HepG2 (cell line): ENCODE data around the gene PCIF1. TPM values are rescaled to one million over a fixed set of nuclear protein-coding genes. Genes with fewer than 3 reads are reported as not detected.

Experiments
- JARID2 ChIP-seq: sonication (generic); formaldehyde crosslinking; IDR thresholded peaks from 2 replicates; pipeline ENCODE4 v1.8.1; 2023; ENCODE audit warnings: missing genetic modification reagents, inconsistent platforms; ENCODE audit not compliant: insufficient replicate concordance
- MED8 ChIP-seq: sonication (generic); formaldehyde crosslinking; IDR thresholded peaks from 2 replicates; pipeline ENCODE4 v1.8.1; 2023; ENCODE audit warnings: mild to moderate bottlenecking, missing genetic modification reagents; ENCODE audit not compliant: insufficient replicate concordance
- MYC ChIP-seq: sonication (generic); formaldehyde crosslinking; IDR thresholded peaks from 2 replicates; pipeline ENCODE4 v1.9.0; 2021; ENCODE audit warnings: missing genetic modification reagents, borderline replicate concordance
- SKI ChIP-seq: fragments of 450-650 bp; IDR thresholded peaks from one replicate; pipeline ENCODE4 v1.6.1; 2018; ENCODE audit warnings: mild to moderate bottlenecking; ENCODE audit not compliant: partially characterized antibody
- SP140L ChIP-seq: sonication (generic); formaldehyde crosslinking; IDR thresholded peaks from 2 replicates; pipeline ENCODE4 v1.4.0; 2020; ENCODE audit warnings: missing genetic modification reagents, borderline replicate concordance
- TCF7 ChIP-seq: sonication (generic); IDR thresholded peaks from 2 replicates; pipeline ENCODE4 v1.6.1; 2016; ENCODE audit warnings: antibody characterized with exemption, low read depth
- ZFYVE20 ChIP-seq: sonication (generic); formaldehyde crosslinking; IDR thresholded peaks from 2 replicates; pipeline ENCODE4 v1.8.0; 2023; ENCODE audit warnings: low read depth, mild to moderate bottlenecking, moderate library complexity, missing genetic modification reagents, borderline replicate concordance
- ZNF292 ChIP-seq: sonication (generic); formaldehyde crosslinking; IDR thresholded peaks from 2 replicates; pipeline ENCODE4 v1.8.1; 2022; ENCODE audit warnings: mild to moderate bottlenecking, low read depth, missing genetic modification reagents, borderline replicate concordance
- ZNF672 ChIP-seq: sonication (generic); formaldehyde crosslinking; IDR thresholded peaks from 2 replicates; pipeline ENCODE4 v1.8.1; 2022; ENCODE audit warnings: missing genetic modification reagents
- ZNF75D ChIP-seq: sonication (generic); formaldehyde crosslinking; IDR thresholded peaks from 2 replicates; pipeline ENCODE4 v1.8.1; 2023; ENCODE audit warnings: missing genetic modification reagents, mild to moderate bottlenecking, borderline replicate concordance
- ZNF772 ChIP-seq: sonication (generic); formaldehyde crosslinking; IDR thresholded peaks from 2 replicates; pipeline ENCODE4 v1.5.0; 2020; ENCODE audit warnings: mild to moderate bottlenecking, missing genetic modification reagents
- ZNF781 ChIP-seq: sonication (generic); formaldehyde crosslinking; IDR thresholded peaks from 2 replicates; pipeline ENCODE4 v1.5.1; 2020; ENCODE audit warnings: borderline replicate concordance, mild to moderate bottlenecking, missing genetic modification reagents; ENCODE audit errors: not compliant biosample characterization
- polyA plus RNA-seq, 8 experiments: library from polyadenylated mRNA; depleted of rRNA in 3 of 8; stranded (reverse) in 7 of 8; unstranded in 1 of 8; fragments of >200 nt; fragmentation: Illumina TruSeq in 4 of 8; extraction: Trizol in 4 of 8; gene quantifications; 2 replicates each; pipeline versions ENCODE4 v1.2.1 to v1.2.3, GENCODE V29; 2011 to 2016; ENCODE audit warnings: low read depth in 4 of 8, missing spikeins in 1 of 8, mixed read lengths in 1 of 8; ENCODE audit not compliant: insufficient read depth in 1 of 8
- total RNA-seq, 5 experiments: library from RNA; depleted of rRNA; stranded (reverse); fragments of >200 nt; fragmentation: Illumina TruSeq; extraction: Trizol; gene quantifications; 2 replicates each; pipeline ENCODE4 v1.2.3, GENCODE V29; 2016; ENCODE audit warnings: low read depth in 1 of 5
- TF ChIP-seq, protein P1 (sequence below): sonication (generic); formaldehyde crosslinking; IDR thresholded peaks from 2 replicates; pipeline ENCODE4 v1.5.1; 2020; ENCODE audit warnings: missing genetic modification reagents, mild to moderate bottlenecking, borderline replicate concordance
- TF ChIP-seq, protein P2 (sequence below): IDR thresholded peaks from 2 replicates; pipeline ENCODE4 v1.6.1; 2016
- TF ChIP-seq, protein P3 (sequence below): sonication (generic); formaldehyde crosslinking; IDR thresholded peaks from 2 replicates; pipeline ENCODE4 v1.4.0; 2020; ENCODE audit warnings: missing genetic modification reagents
- TF ChIP-seq, protein P4 (sequence below): sonication (generic); formaldehyde crosslinking; IDR thresholded peaks from 2 replicates; pipeline ENCODE4 v1.4.0; 2020; ENCODE audit warnings: mild to moderate bottlenecking, missing genetic modification reagents, borderline replicate concordance
- TF ChIP-seq, protein P5 (sequence below): sonication (generic); formaldehyde crosslinking; IDR thresholded peaks from 2 replicates; pipeline ENCODE4 v1.4.0; 2020; ENCODE audit warnings: missing genetic modification reagents, mild to moderate bottlenecking, borderline replicate concordance

Gene PCIF1
- total and polyA plus RNA-seq, 2 of the 13 experiments (the other 11 are each of a cell fraction or from before 2014, with no cell fraction given) = 20.9 to 24.4 TPM

DNA sequence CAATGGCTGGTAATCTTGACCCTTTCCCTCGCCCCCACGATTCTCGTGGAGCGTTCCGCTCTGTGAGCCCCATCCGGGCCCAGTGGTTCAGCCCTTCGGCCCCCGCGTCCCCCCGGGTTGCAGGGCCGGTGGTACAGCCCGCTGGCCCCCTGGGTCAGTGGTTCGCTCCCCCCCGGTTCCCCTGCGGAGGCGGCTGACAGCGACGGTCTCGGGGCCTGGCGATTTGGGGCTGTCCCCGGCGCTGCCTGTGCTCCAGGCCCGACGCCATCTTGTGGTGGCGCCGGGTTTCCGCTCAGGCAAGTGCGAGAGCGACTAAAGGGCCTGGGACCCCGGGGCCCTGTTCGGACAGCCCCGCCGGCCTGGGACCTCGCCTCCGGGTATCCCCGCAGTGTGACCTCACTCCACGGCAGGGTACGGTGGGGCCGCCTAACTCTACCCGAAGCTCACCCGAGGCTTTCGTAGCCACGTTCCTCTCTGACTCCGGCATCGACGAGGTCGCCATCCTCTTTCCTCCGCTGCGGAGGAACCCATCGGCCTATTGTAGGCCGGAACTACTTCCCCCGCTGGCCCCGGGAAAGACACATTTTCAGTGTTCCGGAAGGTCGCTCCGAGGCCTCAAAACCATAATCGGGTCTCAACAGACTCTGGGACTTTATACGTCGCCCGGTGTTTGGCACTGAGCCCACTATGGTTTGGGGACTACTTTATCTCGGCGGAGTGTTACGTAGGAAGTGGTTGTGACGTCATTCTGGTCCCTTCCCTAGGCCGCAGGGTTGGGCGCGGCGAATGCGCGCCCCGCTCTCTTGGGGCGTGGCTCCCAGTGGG, 37.4 kb downstream of the PCIF1 start, which contains the start of gene ZNF335 (continued):
- TF ChIP-seq MED8 (peak; percentile 20), SP140L (CRISPR knock-in tag) (peak; percentile 21; the same call in 1 of the 2 replicates), ZNF75D (CRISPR knock-in tag) (peak; percentile 70; the same call in 1 of the 2 replicates), ZNF292 (CRISPR knock-in tag) (peak; percentile 64; the same call in 1 of the 2 replicates), ZNF781 (CRISPR knock-in tag) (peak; percentile 65), JARID2 (CRISPR knock-in tag) (peak; percentile 86), MYC (CRISPR knock-in tag) (peak; percentile 86), TCF7 (no peak; the same call in 1 of the 2 replicates), ZNF772 (CRISPR knock-in tag) (peak; percentile 66), ZFYVE20 (no peak), SKI (peak; percentile 59), ZNF672 (CRISPR knock-in tag) (peak; percentile 68; the same call in 1 of the 2 replicates)
- TF ChIP-seq, protein P1, sequence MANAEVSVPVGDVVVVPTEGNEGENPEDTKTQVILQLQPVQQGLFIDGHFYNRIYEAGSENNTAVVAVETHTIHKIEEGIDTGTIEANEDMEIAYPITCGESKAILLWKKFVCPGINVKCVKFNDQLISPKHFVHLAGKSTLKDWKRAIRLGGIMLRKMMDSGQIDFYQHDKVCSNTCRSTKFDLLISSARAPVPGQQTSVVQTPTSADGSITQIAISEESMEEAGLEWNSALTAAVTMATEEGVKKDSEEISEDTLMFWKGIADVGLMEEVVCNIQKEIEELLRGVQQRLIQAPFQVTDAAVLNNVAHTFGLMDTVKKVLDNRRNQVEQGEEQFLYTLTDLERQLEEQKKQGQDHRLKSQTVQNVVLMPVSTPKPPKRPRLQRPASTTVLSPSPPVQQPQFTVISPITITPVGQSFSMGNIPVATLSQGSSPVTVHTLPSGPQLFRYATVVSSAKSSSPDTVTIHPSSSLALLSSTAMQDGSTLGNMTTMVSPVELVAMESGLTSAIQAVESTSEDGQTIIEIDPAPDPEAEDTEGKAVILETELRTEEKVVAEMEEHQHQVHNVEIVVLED (CRISPR knock-in tag) = peak; percentile 89
- TF ChIP-seq, protein P2, sequence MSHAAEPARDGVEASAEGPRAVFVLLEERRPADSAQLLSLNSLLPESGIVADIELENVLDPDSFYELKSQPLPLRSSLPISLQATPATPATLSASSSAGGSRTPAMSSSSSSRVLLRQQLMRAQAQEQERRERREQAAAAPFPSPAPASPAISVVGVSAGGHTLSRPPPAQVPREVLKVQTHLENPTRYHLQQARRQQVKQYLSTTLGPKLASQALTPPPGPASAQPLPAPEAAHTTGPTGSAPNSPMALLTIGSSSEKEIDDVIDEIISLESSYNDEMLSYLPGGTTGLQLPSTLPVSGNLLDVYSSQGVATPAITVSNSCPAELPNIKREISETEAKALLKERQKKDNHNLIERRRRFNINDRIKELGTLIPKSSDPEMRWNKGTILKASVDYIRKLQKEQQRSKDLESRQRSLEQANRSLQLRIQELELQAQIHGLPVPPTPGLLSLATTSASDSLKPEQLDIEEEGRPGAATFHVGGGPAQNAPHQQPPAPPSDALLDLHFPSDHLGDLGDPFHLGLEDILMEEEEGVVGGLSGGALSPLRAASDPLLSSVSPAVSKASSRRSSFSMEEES (CRISPR knock-in tag) = peak; percentile 39
- TF ChIP-seq, protein P3, sequence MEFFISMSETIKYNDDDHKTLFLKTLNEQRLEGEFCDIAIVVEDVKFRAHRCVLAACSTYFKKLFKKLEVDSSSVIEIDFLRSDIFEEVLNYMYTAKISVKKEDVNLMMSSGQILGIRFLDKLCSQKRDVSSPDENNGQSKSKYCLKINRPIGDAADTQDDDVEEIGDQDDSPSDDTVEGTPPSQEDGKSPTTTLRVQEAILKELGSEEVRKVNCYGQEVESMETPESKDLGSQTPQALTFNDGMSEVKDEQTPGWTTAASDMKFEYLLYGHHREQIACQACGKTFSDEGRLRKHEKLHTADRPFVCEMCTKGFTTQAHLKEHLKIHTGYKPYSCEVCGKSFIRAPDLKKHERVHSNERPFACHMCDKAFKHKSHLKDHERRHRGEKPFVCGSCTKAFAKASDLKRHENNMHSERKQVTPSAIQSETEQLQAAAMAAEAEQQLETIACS (CRISPR knock-in tag) = peak; percentile 80; the same call in 1 of the 2 replicates
- TF ChIP-seq, protein P4, sequence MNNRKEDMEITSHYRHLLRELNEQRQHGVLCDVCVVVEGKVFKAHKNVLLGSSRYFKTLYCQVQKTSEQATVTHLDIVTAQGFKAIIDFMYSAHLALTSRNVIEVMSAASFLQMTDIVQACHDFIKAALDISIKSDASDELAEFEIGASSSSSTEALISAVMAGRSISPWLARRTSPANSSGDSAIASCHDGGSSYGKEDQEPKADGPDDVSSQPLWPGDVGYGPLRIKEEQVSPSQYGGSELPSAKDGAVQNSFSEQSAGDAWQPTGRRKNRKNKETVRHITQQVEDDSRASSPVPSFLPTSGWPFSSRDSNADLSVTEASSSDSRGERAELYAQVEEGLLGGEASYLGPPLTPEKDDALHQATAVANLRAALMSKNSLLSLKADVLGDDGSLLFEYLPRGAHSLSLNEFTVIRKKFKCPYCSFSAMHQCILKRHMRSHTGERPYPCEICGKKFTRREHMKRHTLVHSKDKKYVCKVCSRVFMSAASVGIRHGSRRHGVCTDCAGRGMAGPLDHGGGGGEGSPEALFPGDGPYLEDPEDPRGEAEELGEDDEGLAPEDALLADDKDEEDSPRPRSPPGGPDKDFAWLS (CRISPR knock-in tag) = 0 out of 2 replicates have a peak, but pooled peaks have one; percentile 83
- TF ChIP-seq, protein P5, sequence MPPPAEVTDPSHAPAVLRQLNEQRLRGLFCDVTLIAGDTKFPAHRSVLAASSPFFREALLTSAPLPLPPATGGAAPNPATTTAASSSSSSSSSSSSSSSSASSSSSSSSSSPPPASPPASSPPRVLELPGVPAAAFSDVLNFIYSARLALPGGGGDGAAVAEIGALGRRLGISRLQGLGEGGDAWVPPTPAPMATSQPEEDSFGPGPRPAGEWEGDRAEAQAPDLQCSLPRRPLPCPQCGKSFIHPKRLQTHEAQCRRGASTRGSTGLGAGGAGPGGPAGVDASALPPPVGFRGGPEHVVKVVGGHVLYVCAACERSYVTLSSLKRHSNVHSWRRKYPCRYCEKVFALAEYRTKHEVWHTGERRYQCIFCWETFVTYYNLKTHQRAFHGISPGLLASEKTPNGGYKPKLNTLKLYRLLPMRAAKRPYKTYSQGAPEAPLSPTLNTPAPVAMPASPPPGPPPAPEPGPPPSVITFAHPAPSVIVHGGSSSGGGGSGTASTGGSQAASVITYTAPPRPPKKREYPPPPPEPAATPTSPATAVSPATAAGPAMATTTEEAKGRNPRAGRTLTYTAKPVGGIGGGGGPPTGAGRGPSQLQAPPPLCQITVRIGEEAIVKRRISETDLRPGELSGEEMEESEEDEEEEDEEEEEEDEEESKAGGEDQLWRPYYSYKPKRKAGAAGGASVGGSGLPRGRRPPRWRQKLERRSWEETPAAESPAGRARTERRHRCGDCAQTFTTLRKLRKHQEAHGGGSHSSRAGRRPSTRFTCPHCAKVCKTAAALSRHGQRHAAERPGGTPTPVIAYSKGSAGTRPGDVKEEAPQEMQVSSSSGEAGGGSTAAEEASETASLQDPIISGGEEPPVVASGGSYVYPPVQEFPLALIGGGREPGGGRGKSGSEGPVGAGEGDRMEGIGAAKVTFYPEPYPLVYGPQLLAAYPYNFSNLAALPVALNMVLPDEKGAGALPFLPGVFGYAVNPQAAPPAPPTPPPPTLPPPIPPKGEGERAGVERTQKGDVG (CRISPR knock-in tag) = no peak
